Measurements from ENCODE around the gene PNMA8B.

GRCh38 chr19:46511237-46511636, 15.6 kb upstream of the PNMA8B start:
- TF ChIP-seq CTCF (IDR thresholded peaks at IDR 0.05) (no peak), POLR2A (IDR thresholded peaks at IDR 0.05) (no peak), EP300 (IDR thresholded peaks at IDR 0.05) (no peak)
